Immature natural killer cell (primary cell): ENCODE data around the gene RNF224. TPM values are rescaled to one million over a fixed set of nuclear protein-coding genes. Genes with fewer than 3 reads are reported as not detected.

Experiments used
- DNase-seq, 3 donors: peaks; one replicate each; pipeline ENCODE4 v3.0.0; 2022; ENCODE audit warnings: mixed read lengths in 1 of 3
- H3K27ac Mint-ChIP-seq, 6 donors: one replicate each; pipeline ENCODE4 v1.8.0; 2020; ENCODE audit warnings: mixed read lengths in 6 of 6, mild to moderate bottlenecking in 5 of 6, inconsistent platforms in 4 of 6, moderate library complexity in 3 of 6
- H3K27me3 Mint-ChIP-seq, 3 donors: one replicate each; pipeline ENCODE4 v1.8.0; 2020 to 2021; ENCODE audit warnings: low read depth in 3 of 3, mild to moderate bottlenecking in 3 of 3, mixed read lengths in 3 of 3, moderate library complexity in 3 of 3, inconsistent platforms in 1 of 3
- H3K36me3 Mint-ChIP-seq, 3 donors: one replicate each; pipeline ENCODE4 v1.8.0; 2020; ENCODE audit warnings: mixed read lengths in 3 of 3, inconsistent platforms in 2 of 3, mild to moderate bottlenecking in 2 of 3
- H3K4me1 Mint-ChIP-seq, 2 donors: one replicate each; pipeline ENCODE4 v1.8.0; 2020; ENCODE audit warnings: inconsistent platforms in 2 of 2, mild to moderate bottlenecking in 2 of 2, mixed read lengths in 2 of 2, moderate library complexity in 1 of 2
- H3K4me3 Mint-ChIP-seq, 5 donors: one replicate each; pipeline ENCODE4 v1.8.0; 2020; ENCODE audit warnings: mild to moderate bottlenecking in 5 of 5, mixed read lengths in 5 of 5, inconsistent platforms in 3 of 5, moderate library complexity in 3 of 5
- H3K9me3 Mint-ChIP-seq, 6 donors: one replicate each; pipeline ENCODE4 v1.8.0; 2020; ENCODE audit warnings: mild to moderate bottlenecking in 6 of 6, mixed read lengths in 6 of 6, inconsistent platforms in 4 of 6, moderate library complexity in 3 of 6
- polyA plus RNA-seq, 3 donors: library from polyadenylated mRNA; unstranded; fragments of 300-500 nt; fragmentation: Illumina TruSeq; gene quantifications; one replicate each; pipeline ENCODE4 v1.2.3, GENCODE V29; 2021

Gene RNF224
- polyA plus RNA-seq, 3 donors from 2014 or later = not detected

GRCh38 chr9:137222190-137223077, 4.9 kb upstream of the RNF224 start, which contains the start of gene RNF208:
RNF208 (minus strand) TSS chr9:137222240; CDS start chr9:137221212, 1,028 bp downstream.
- Mint-ChIP-seq H3K36me3 (no peaks in the 10 kb centered on the region), H3K27me3 (peaks cover 0 to 7% (median 7%) of the 10 kb centered on the region in 3 donors), H3K4me3 (peak within 1 kb of the TSS; percentile 66 to 83 (median 79)), H3K4me1 (peaks cover 0 to 2% of the 10 kb centered on the region in 2 donors), H3K9me3 (no peaks in the 10 kb centered on the region), H3K27ac (peak within 1 kb of the TSS in 4 of 6 donors; percentile 37 to 85 (median 64))
- peak; percentile 11 to 20 (median 15) for DNase-seq

GRCh38 chr9:137223078-137223970, 4.0 kb upstream of the RNF224 start:
- Mint-ChIP-seq H3K4me3 (peak overlapping the region; percentile 66 to 83 (median 79)), H3K4me1 (peaks cover 0 to 2% of the 10 kb centered on the region in 2 donors), H3K27me3 (peaks cover 0 to 10% (median 7%) of the 10 kb centered on the region in 3 donors), H3K27ac (peak overlapping the region in 5 of 6 donors; percentile 37 to 85 (median 48)), H3K9me3 (no peaks in the 10 kb centered on the region), H3K36me3 (no peaks in the 10 kb centered on the region)
- peak; percentile 98 to 99 (median 99) for DNase-seq

GRCh38 chr9:137224830-137225694, 2.2 kb upstream of the RNF224 start, which contains the start of gene CYSRT1:
CYSRT1 (plus strand) TSS chr9:137225174; CDS start chr9:137225622, 448 bp downstream.
- Mint-ChIP-seq H3K4me3 (peak within 1 kb of the TSS; percentile 63 to 83 (median 77)), H3K27me3 (peaks cover 0 to 13% (median 6%) of the 10 kb centered on the region in 3 donors)
- DNase-seq = no peak

GRCh38 chr9:137225699-137226331, 1.5 kb upstream of the RNF224 start:
- H3K36me3 Mint-ChIP-seq = no peaks in the 10 kb centered on the region
- no peak for DNase-seq
- H3K4me3 Mint-ChIP-seq = peak overlapping the region in 1 of 5 donors; percentile 55
- no peaks in the 10 kb centered on the region for H3K9me3 Mint-ChIP-seq
- no peak overlapping the region for H3K27ac Mint-ChIP-seq
- H3K27me3 Mint-ChIP-seq = peaks cover 0 to 13% (median 5%) of the 10 kb centered on the region in 3 donors
- peaks cover 0 to 2% of the 10 kb centered on the region in 2 donors for H3K4me1 Mint-ChIP-seq

More at GRCh38 chr9:137224830-137225694, 2.2 kb upstream of the RNF224 start, which contains the start of gene CYSRT1:
- Mint-ChIP-seq H3K27ac (peak within 1 kb of the TSS in 4 of 6 donors; percentile 35 to 81 (median 70)), H3K4me1 (peaks cover 0 to 2% of the 10 kb centered on the region in 2 donors), H3K36me3 (no peaks in the 10 kb centered on the region), H3K9me3 (no peaks in the 10 kb centered on the region)

- Mint-ChIP-seq H3K36me3 (no peaks in the 10 kb centered on the region), H3K4me3 (no peak overlapping the region)
These were observed 806 bp upstream of the RNF224 start for GRCh38 chr9:137226338-137227053.

GRCh38 chr9:137227853-137228505, 677 bp downstream of the RNF224 start:
- Mint-ChIP-seq H3K9me3 (no peaks in the 10 kb centered on the region), H3K27me3 (peaks cover 0 to 13% (median 5%) of the 10 kb centered on the region in 3 donors), H3K27ac (no peak overlapping the region), H3K36me3 (no peaks in the 10 kb centered on the region), H3K4me3 (no peak overlapping the region), H3K4me1 (peaks cover 0 to under 1% of the 10 kb centered on the region in 2 donors)
- no peak for DNase-seq

More at GRCh38 chr9:137226338-137227053, 806 bp upstream of the RNF224 start:
- Mint-ChIP-seq H3K9me3 (no peaks in the 10 kb centered on the region), H3K27me3 (peaks cover 0 to 13% (median 5%) of the 10 kb centered on the region in 3 donors), H3K27ac (no peak overlapping the region), H3K4me1 (peaks cover 0 to 2% of the 10 kb centered on the region in 2 donors)
- DNase-seq = no peak

- H3K36me3 Mint-ChIP-seq = no peaks in the 10 kb centered on the region
- DNase-seq = no peak
- no peaks in the 10 kb centered on the region for H3K4me1 Mint-ChIP-seq
- no peaks in the 10 kb centered on the region for H3K9me3 Mint-ChIP-seq
- no peak overlapping the region for H3K27ac Mint-ChIP-seq
- H3K4me3 Mint-ChIP-seq = no peak overlapping the region
- peaks cover 0 to 10% (median 2%) of the 10 kb centered on the region in 3 donors for H3K27me3 Mint-ChIP-seq
These were observed 1.2 kb downstream of the RNF224 start for GRCh38 chr9:137228506-137228967.

GRCh38 chr9:137228968-137229896, 1.9 kb downstream of the RNF224 start:
- peaks cover 0 to 9% (median 2%) of the 10 kb centered on the region in 3 donors for H3K27me3 Mint-ChIP-seq
- no peaks in the 10 kb centered on the region for H3K9me3 Mint-ChIP-seq
- H3K4me1 Mint-ChIP-seq = no peaks in the 10 kb centered on the region
- H3K27ac Mint-ChIP-seq = no peak overlapping the region
- no peak overlapping the region for H3K4me3 Mint-ChIP-seq
- no peaks in the 10 kb centered on the region for H3K36me3 Mint-ChIP-seq
- DNase-seq = no peak

GRCh38 chr9:137229903-137230704, 2.8 kb downstream of the RNF224 start:
- Mint-ChIP-seq H3K27me3 (peaks cover 0 to 9% (median 2%) of the 10 kb centered on the region in 3 donors), H3K4me1 (no peaks in the 10 kb centered on the region), H3K36me3 (no peaks in the 10 kb centered on the region), H3K9me3 (no peaks in the 10 kb centered on the region), H3K27ac (no peak overlapping the region), H3K4me3 (no peak overlapping the region)
- no peak for DNase-seq

- H3K27ac Mint-ChIP-seq = no peak within 1 kb of the TSS
- no peaks in the 10 kb centered on the region for H3K36me3 Mint-ChIP-seq
- no peak within 1 kb of the TSS for H3K4me3 Mint-ChIP-seq
- H3K9me3 Mint-ChIP-seq = no peaks in the 10 kb centered on the region
- DNase-seq = no peak
- peaks cover 0 to 9% (median 2%) of the 10 kb centered on the region in 3 donors for H3K27me3 Mint-ChIP-seq
- no peaks in the 10 kb centered on the region for H3K4me1 Mint-ChIP-seq
These were observed 3.5 kb downstream of the RNF224 start, which contains the start of gene SLC34A3 for GRCh38 chr9:137230705-137231371. SLC34A3 (plus strand) TSS chr9:137230901; CDS start chr9:137231703, 802 bp downstream.
